Measurements from ENCODE around the gene KCNK15. TPM values are rescaled to one million over a fixed set of nuclear protein-coding genes. Genes with fewer than 3 reads are reported as not detected.
A peak's percentile ranks its signal among the peaks of the same experiment; 100 is the strongest.
"Not testable (repeated sequence)": the region's sequence is repeated elsewhere in the genome, so short reads cannot be mapped to it uniquely, and the experiment has no call there.

The KCNK15 gene
- total RNA-seq: under 1 TPM; 0.21 to 0.27 TPM

GRCh38 chr20:44745598-44746366 is at the start of gene KCNK15:
Gene KCNK15 (plus strand): TSS chr20:44745865. CDS start chr20:44745911, 46 bp downstream.
- TF ChIP-seq, protein P1, sequence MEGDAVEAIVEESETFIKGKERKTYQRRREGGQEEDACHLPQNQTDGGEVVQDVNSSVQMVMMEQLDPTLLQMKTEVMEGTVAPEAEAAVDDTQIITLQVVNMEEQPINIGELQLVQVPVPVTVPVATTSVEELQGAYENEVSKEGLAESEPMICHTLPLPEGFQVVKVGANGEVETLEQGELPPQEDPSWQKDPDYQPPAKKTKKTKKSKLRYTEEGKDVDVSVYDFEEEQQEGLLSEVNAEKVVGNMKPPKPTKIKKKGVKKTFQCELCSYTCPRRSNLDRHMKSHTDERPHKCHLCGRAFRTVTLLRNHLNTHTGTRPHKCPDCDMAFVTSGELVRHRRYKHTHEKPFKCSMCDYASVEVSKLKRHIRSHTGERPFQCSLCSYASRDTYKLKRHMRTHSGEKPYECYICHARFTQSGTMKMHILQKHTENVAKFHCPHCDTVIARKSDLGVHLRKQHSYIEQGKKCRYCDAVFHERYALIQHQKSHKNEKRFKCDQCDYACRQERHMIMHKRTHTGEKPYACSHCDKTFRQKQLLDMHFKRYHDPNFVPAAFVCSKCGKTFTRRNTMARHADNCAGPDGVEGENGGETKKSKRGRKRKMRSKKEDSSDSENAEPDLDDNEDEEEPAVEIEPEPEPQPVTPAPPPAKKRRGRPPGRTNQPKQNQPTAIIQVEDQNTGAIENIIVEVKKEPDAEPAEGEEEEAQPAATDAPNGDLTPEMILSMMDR (IDR thresholded peaks at IDR 0.05): no peak
- Histone ChIP-seq H3K4me1 (no peaks in the 10 kb centered on the region), H3K27me3 (peaks cover 16% of the 10 kb centered on the region), H3K9me3 (no peaks in the 10 kb centered on the region), H3K4me3 (peak within 1 kb of the TSS; percentile 56), H3K9ac (ENCODE audit: low read depth in 2 of 2, low read length in 2 of 2) (peak within 1 kb of the TSS in 1 of 2 donors; percentile 39), H3K36me3 (no peaks in the 10 kb centered on the region), H3K27ac (no peak within 1 kb of the TSS)
- DNase-seq: no peak
- intact Hi-C loops (cut with DNase I): loop anchor here (5.0 kb wide), 1 partner anchor 122 kb away; no protein-coding TSS in a partner anchor

DNA sequence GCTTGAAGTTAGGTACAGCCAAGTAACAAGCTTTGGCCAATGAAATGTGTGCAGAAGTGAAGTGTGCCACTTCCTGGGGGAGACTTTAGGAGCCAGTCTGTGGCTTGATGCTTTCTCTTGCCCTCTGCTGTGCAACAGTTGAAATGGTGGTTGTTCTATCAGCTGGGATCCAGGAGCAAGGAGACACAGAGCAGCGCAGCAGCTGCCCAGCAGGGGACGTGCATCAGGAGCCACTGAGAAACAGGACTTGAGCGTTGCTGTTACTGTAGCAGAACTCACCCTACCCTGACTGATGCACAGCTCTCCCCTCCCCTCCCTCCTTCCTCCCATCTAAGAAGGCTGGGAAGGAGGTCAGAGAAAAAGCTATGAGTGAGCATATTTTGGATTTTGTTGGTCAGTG is 49.4 kb upstream of the KCNK15 start:
- H3K4me3 ChIP-seq: no peak overlapping the region
- H3K36me3 ChIP-seq: no peaks in the 10 kb centered on the region
- H3K9me3 ChIP-seq: no peaks in the 10 kb centered on the region
- no peaks in the 10 kb centered on the region for H3K4me1 ChIP-seq
- no peak overlapping the region for H3K9ac ChIP-seq (ENCODE audit: low read depth in 2 of 2, low read length in 2 of 2)
- intact Hi-C loops (cut with DNase I): no loop called here
- DNase-seq: no peak
- H3K27me3 ChIP-seq: no peaks in the 10 kb centered on the region
- TF ChIP-seq, protein P1 (IDR thresholded peaks at IDR 0.05): no peak
- H3K27ac ChIP-seq: no peak overlapping the region

GRCh38 chr20:44697041-44697440 is 48.6 kb upstream of the KCNK15 start:
- H3K27ac ChIP-seq: not testable (repeated sequence)

DNA sequence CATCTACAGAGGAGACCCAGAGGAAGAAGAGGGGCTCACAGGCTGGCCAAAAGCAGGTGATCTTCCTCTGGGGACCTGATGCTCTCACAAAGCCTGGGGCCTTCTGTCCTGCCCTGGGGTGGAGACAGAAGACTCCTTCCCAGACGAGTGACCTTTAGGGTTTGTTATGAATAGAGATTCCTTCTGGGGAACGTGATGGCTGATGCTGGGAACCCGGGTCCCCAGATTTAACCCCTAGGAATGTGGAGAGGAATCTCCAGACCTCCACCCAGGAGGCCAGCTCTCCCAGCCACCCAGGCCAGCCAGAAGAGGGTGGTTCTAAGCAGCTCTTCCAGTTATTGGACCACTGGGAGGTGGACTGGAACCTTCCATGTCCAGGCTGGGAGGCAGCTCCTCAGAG is 47.3 kb upstream of the KCNK15 start:
- intact Hi-C loops (cut with DNase I): no loop called here

More at GRCh38 chr20:44697041-44697440, 48.6 kb upstream of the KCNK15 start:
- H3K27me3 ChIP-seq; H3K36me3 ChIP-seq; H3K9ac ChIP-seq (ENCODE audit: low read depth in 2 of 2, low read length in 2 of 2); H3K4me3 ChIP-seq; H3K9me3 ChIP-seq; DNase-seq; intact Hi-C loops (cut with DNase I); H3K4me1 ChIP-seq: not testable (repeated sequence)

GRCh38 chr20:44700306-44700705 is 45.4 kb upstream of the KCNK15 start:
- TF ChIP-seq, protein P1 (IDR thresholded peaks at IDR 0.05): no peak
- H3K4me3 ChIP-seq: no peak overlapping the region
- no peak overlapping the region for H3K9ac ChIP-seq (ENCODE audit: low read depth in 2 of 2, low read length in 2 of 2)
- no peak overlapping the region for H3K27ac ChIP-seq
- DNase-seq: no peak
- H3K4me1 ChIP-seq: no peaks in the 10 kb centered on the region
- H3K9me3 ChIP-seq: no peaks in the 10 kb centered on the region
- no peaks in the 10 kb centered on the region for H3K27me3 ChIP-seq
- no peaks in the 10 kb centered on the region for H3K36me3 ChIP-seq
- intact Hi-C loops (cut with DNase I): no loop called here

More for the DNA sequence above, 47.3 kb upstream of the KCNK15 start:
- TF ChIP-seq, protein P1 (IDR thresholded peaks at IDR 0.05): no peak
- Histone ChIP-seq H3K27ac (no peak overlapping the region), H3K9ac (ENCODE audit: low read depth in 2 of 2, low read length in 2 of 2) (no peak overlapping the region), H3K36me3 (no peaks in the 10 kb centered on the region), H3K9me3 (no peaks in the 10 kb centered on the region), H3K4me1 (no peaks in the 10 kb centered on the region), H3K4me3 (no peak overlapping the region), H3K27me3 (no peaks in the 10 kb centered on the region)
- DNase-seq: no peak
